SK-N-SH (cell line): ENCODE results near the gene GMPR. TPM values are rescaled to one million over a fixed set of nuclear protein-coding genes. Genes with fewer than 3 reads are reported as not detected.

Experiments used
- CTCF ChIA-PET: fragments of 300-600, 350-600 bp; formaldehyde crosslinking; extraction: SDS; loops from one replicate; lab custom pipeline; 2021; lab: Yijun Ruan, JAX
- POLR2A ChIA-PET: fragments of 350-600 bp; sonication (Branson Sonifier 250); formaldehyde crosslinking; extraction: SDS; loops from one replicate; lab custom pipeline; 2020; ENCODE audit warnings: antibody characterized with exemption, inconsistent platforms; lab: Yijun Ruan, JAX
- DNase-seq: peaks from one replicate; pipeline ENCODE4 v3.0.0; 2012
- H2AFZ ChIP-seq: fragments of 200-600 bp; sonication (generic); 2 replicates; pipeline ENCODE4 v1.8.1; 2016; ENCODE audit warnings: antibody characterized with exemption, mild to moderate bottlenecking, low read depth
- H3F3A ChIP-seq: fragments of 200-600 bp; sonication (generic); replicated peaks from 2 replicates; pipeline ENCODE3; 2016; ENCODE audit warnings: antibody characterized with exemption, mild to moderate bottlenecking; ENCODE audit not compliant: insufficient read depth
- H3K27ac ChIP-seq, 2 experiments: fragments of 200-500 bp in 1 of 2; fragments of 200-600 bp in 1 of 2; sonication (Bioruptor generic) in 1 of 2; sonication (generic), shearing (Covaris generic) in 1 of 2; 2 replicates each; pipeline versions ENCODE4 v1.5.1 to v1.6.1; 2014 to 2016; ENCODE audit warnings: low read depth in 2 of 2, inconsistent platforms in 1 of 2, low read length in 1 of 2, mild to moderate bottlenecking in 1 of 2, mixed read lengths in 1 of 2
- H3K27me3 ChIP-seq: fragments of 200-600 bp; sonication (generic), shearing (Covaris generic); 2 replicates; pipeline ENCODE4 v1.6.1; 2016; ENCODE audit warnings: mixed run types; ENCODE audit not compliant: insufficient read depth
- H3K36me3 ChIP-seq, 2 experiments: fragments of 200-500 bp in 1 of 2; fragments of 200-600 bp in 1 of 2; sonication (Bioruptor generic) in 1 of 2; sonication (generic) in 1 of 2; replicated peaks in 1 of 2; 2 replicates each; pipeline versions ENCODE3 to v1.5.1; 2014 to 2016; ENCODE audit warnings: low read length in 1 of 2, mild to moderate bottlenecking in 1 of 2; ENCODE audit not compliant: insufficient read depth in 2 of 2, control insufficient read depth in 1 of 2
- H3K4me1 ChIP-seq, 2 experiments: fragments of 200-500 bp in 1 of 2; fragments of 200-600 bp in 1 of 2; sonication (Bioruptor generic) in 1 of 2; sonication (generic), shearing (Covaris generic) in 1 of 2; 2 replicates each; pipeline versions ENCODE4 v1.5.1 to v1.6.1; 2014 to 2016; ENCODE audit warnings: low read depth in 1 of 2, low read length in 1 of 2, mixed run types in 1 of 2; ENCODE audit not compliant: insufficient read depth in 2 of 2, control insufficient read depth in 1 of 2
- H3K4me2 ChIP-seq: fragments of 200-600 bp; sonication (generic), shearing (Covaris generic); 2 replicates; pipeline ENCODE4 v1.6.1; 2017; ENCODE audit warnings: mixed run types
- H3K4me3 ChIP-seq, 2 experiments: fragments of 200-500 bp in 1 of 2; fragments of 200-600 bp in 1 of 2; sonication (Bioruptor generic) in 1 of 2; sonication (generic), shearing (Covaris generic) in 1 of 2; 2 replicates each; pipeline versions ENCODE4 v1.5.1 to v1.8.1; 2014 to 2016; ENCODE audit warnings: low read depth in 2 of 2, inconsistent platforms in 1 of 2, low read length in 1 of 2, mild to moderate bottlenecking in 1 of 2, mixed read lengths in 1 of 2, moderate library complexity in 1 of 2
- H3K79me2 ChIP-seq: fragments of 200-600 bp; sonication (generic); 2 replicates; pipeline ENCODE4 v1.8.1; 2017; ENCODE audit warnings: mild to moderate bottlenecking; ENCODE audit not compliant: insufficient read depth
- H3K9ac ChIP-seq: fragments of 200-600 bp; sonication (generic); 2 replicates; pipeline ENCODE4 v1.6.1; 2017; ENCODE audit warnings: mixed run types
- H3K9me2 ChIP-seq: fragments of 200-600 bp; sonication (generic); 2 replicates; pipeline ENCODE4 v1.6.1; 2017; ENCODE audit warnings: mixed run types
- H3K9me3 ChIP-seq: fragments of 200-600 bp; sonication (generic); 2 replicates; pipeline ENCODE4 v1.6.1; 2017; ENCODE audit warnings: mixed run types, mild to moderate bottlenecking, moderate library complexity
- H4K20me1 ChIP-seq: fragments of 200-600 bp; sonication (generic); 2 replicates; pipeline ENCODE4 v1.6.1; 2017; ENCODE audit warnings: mild to moderate bottlenecking, mixed run types; ENCODE audit not compliant: insufficient read depth
- ELF1 ChIP-seq: IDR thresholded peaks from 2 replicates; pipeline ENCODE4 v1.4.0; 2012
- EZH2phosphoT487 ChIP-seq: fragments of 200-600 bp; sonication (generic); IDR thresholded peaks from 2 replicates; pipeline ENCODE4 v1.6.1; 2017; ENCODE audit warnings: low read depth, mixed run types, mild to moderate bottlenecking, antibody characterized with exemption, moderate library complexity, borderline replicate concordance
- FOXJ3 ChIP-seq: sonication (generic); formaldehyde crosslinking; IDR thresholded peaks from 2 replicates; pipeline ENCODE4 v1.5.1; 2020; ENCODE audit warnings: mild to moderate bottlenecking, missing genetic modification reagents
- GATA2 ChIP-seq: sonication (generic); formaldehyde crosslinking; IDR thresholded peaks from 2 replicates; pipeline ENCODE4 v1.5.0; 2020; ENCODE audit warnings: mild to moderate bottlenecking, missing genetic modification reagents
- JUND ChIP-seq: IDR thresholded peaks from 2 replicates; pipeline ENCODE4 v1.4.0; 2012
- MEF2A ChIP-seq: IDR thresholded peaks from 2 replicates; pipeline ENCODE4 v1.4.0; 2012; ENCODE audit warnings: low read depth, borderline replicate concordance
- WGBS: methylation state at CpG from one replicate; pipeline ENCODE4 v1.1.6; 2017; ENCODE audit warnings: low lambda C conversion rate; 5-methylcytosine and 5-hydroxymethylcytosine counted together
- polyA plus RNA-seq, 3 experiments: library from polyadenylated mRNA; depleted of rRNA; stranded (reverse); fragments of >200 nt; gene quantifications; 2 replicates each; pipeline ENCODE4 v1.2.3, GENCODE V29; 2012
- small RNA-seq, 7 experiments: library from RNA; depleted of rRNA; stranded (forward); fragments of <200 nt; gene quantifications; one replicate each; pipeline ENCODE3, GENCODE V24; 2012
- TF ChIP-seq, protein P1 (sequence below): fragments of 150-350 bp; IDR thresholded peaks from 2 replicates; pipeline ENCODE4 v1.6.1; 2017; ENCODE audit warnings: antibody characterized with exemption, low read length, low read depth, borderline replicate concordance

Gene GMPR
- polyA plus RNA-seq, 1 of the 3 experiments (the other 2 are of a cell fraction): 21.0 TPM

DNA sequence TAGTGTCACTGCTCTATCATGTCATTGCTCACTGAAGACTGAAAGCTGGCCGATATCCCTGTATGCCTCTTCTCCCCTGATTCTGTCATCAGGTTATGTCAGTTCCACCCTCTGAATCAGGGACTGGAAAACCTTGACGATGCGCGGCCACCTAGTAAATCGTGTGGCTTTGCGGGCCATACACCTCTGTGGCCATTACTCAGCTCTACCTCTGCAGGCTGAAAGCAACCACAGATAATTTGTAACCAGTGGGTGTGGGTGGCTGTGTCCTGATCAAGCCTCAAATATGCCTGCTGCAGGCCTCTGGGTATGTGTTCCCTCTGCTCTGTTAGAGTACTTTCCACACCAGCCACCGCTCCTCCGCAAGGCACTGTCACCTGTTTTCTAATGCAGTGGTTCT lies 105.2 kb downstream of the GMPR start:
- TF ChIP-seq JUND: no peak
- no peak for TF ChIP-seq EZH2phosphoT487
- TF ChIP-seq GATA2 (CRISPR knock-in tag): no peak
- DNase-seq: no peak
- Histone ChIP-seq H3K27ac (no peak overlapping the region), H3K9me3 (no peaks in the 10 kb centered on the region), H3K4me1 (peaks cover 26 to 28% of the 10 kb centered on the region in 2 experiments), H3K9me2 (no peaks in the 10 kb centered on the region), H3K36me3 (no peaks in the 10 kb centered on the region), H3K79me2 (peaks cover under 1% of the 10 kb centered on the region; the same call in 1 of the 2 replicates), H3K9ac (no peak overlapping the region), H3F3A (peaks cover 19% of the 10 kb centered on the region), H4K20me1 (no peaks in the 10 kb centered on the region), H3K4me3 (no peak overlapping the region), H3K4me2 (no peak overlapping the region), H2AFZ (no peak overlapping the region), H3K27me3 (no peaks in the 10 kb centered on the region)
- ChIA-PET CTCF (interaction anchor here (0.8 to 1.7 kb wide), 2 partner anchors 10 to 12 kb away, joined by 3 to 5 read pairs; no protein-coding TSS in a partner anchor), POLR2A (no interaction called here)
- 98% methylated on average over 8 of the region's 8 CpGs for WGBS

DNA sequence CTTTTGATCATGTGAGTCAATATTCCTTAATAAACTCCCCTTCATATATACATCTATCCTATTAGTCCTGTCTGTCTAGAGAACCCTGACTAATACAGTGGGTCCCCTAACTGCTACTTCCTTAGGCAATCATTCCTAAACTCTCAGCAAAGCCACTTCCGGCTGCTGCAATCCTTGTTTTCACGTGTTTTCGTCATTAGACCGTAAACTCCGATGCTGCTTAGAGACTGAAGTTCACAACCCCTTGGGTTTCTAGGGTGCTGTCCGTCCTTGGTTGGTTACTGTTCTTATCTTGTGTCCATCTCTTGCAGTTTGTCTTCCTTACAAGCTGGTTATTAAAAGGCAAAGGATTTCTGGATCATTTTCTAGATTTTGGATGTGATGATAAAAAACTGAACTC lies 106.4 kb downstream of the GMPR start:
- Histone ChIP-seq H3K4me3 (no peak overlapping the region), H3K4me1 (peaks cover 18 to 19% of the 10 kb centered on the region in 2 experiments), H3F3A (peaks cover 11% of the 10 kb centered on the region), H4K20me1 (no peaks in the 10 kb centered on the region), H3K9ac (no peak overlapping the region), H3K36me3 (no peaks in the 10 kb centered on the region), H3K9me3 (no peaks in the 10 kb centered on the region), H3K9me2 (no peaks in the 10 kb centered on the region), H3K27ac (peak overlapping the region; percentile 78 to 93), H2AFZ (no peak overlapping the region), H3K4me2 (no peak overlapping the region), H3K27me3 (no peaks in the 10 kb centered on the region), H3K79me2 (0 out of 2 replicates have a peak, but pooled peaks cover 3% of the 10 kb centered on the region)
- DNase-seq: no peak
- CTCF ChIA-PET: interaction anchor here (1.0 to 2.0 kb wide), 5 partner anchors 8 to 62 kb away, joined by 3 to 5 read pairs (median 4); no protein-coding TSS in a partner anchor
- POLR2A ChIA-PET: no interaction called here
- whole genome bisulfite sequencing: 93% methylated on average over 6 of the region's 6 CpGs
- TF ChIP-seq JUND (no peak), MEF2A (no peak), ELF1 (no peak), FOXJ3 (no peak)
- TF ChIP-seq, protein P1, sequence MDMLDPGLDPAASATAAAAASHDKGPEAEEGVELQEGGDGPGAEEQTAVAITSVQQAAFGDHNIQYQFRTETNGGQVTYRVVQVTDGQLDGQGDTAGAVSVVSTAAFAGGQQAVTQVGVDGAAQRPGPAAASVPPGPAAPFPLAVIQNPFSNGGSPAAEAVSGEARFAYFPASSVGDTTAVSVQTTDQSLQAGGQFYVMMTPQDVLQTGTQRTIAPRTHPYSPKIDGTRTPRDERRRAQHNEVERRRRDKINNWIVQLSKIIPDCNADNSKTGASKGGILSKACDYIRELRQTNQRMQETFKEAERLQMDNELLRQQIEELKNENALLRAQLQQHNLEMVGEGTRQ: no peak

Small RNA genes within 50 kb of the gene (small RNA-seq; reads per million reads assigned to genes)
- 0 reads per million in 7 experiments for gene RF00019
- gene RNU6-1114P: 0 reads per million in 7 experiments

Other genes with a start within 250 kb of the GMPR start
- 3.1 and 3.8 TPM in 2 replicates for gene MYLIP, start 109.5 kb upstream of the GMPR start, polyA plus RNA-seq (2012; rRNA removed)